A673 (cell line): Measurements from ENCODE around the gene C1QTNF9.

Source experiments
- CTCF ChIP-seq: fragments of 300-800, 200-600 bp; sonication (generic); conservative IDR thresholded peaks from 2 replicates; pipeline ENCODE4 v1.5.1; 2017; ENCODE audit warnings: low read depth, mild to moderate bottlenecking, antibody characterized with exemption, low read length, moderate library complexity, mixed read lengths
- EZH2 ChIP-seq: fragments of 200-600 bp; sonication (generic); IDR thresholded peaks from 2 replicates; pipeline ENCODE4 v1.6.1; 2017; ENCODE audit warnings: borderline replicate concordance, low read depth, mild to moderate bottlenecking, mixed read lengths, antibody characterized with exemption, low read length; ENCODE audit not compliant: poor library complexity, severe bottlenecking

GRCh38 chr13:24313439-24313838 is 4.1 kb downstream of the C1QTNF9 start:
- TF ChIP-seq EZH2 = no peak
- TF ChIP-seq CTCF = peak; percentile 45
